ENCODE data around the gene EFHB. TPM values are rescaled to one million over a fixed set of nuclear protein-coding genes. Genes with fewer than 3 reads are reported as not detected.

The EFHB gene
- polyA plus RNA-seq (2012; ENCODE audit: insufficient read length, low read depth): not detected

GRCh38 chr3:19934098-19934566 is at the start of gene EFHB:
Gene EFHB (minus strand): TSS chr3:19934217. CDS start chr3:19934018, 199 bp downstream.
- TF ChIP-seq POLR2AphosphoS5 (IDR thresholded peaks at IDR 0.05; ENCODE audit: low read depth, low read length) (no peak), TAF1 (IDR thresholded peaks at IDR 0.05; ENCODE audit: borderline replicate concordance, insufficient read depth, low read length) (no peak), SIN3A (IDR thresholded peaks at IDR 0.05; ENCODE audit: borderline replicate concordance, insufficient read depth, low read length) (no peak), REST (IDR thresholded peaks at IDR 0.05; ENCODE audit: insufficient read depth in 1 of 2, low read depth in 2 of 2, low read length in 2 of 2) (no peak), FOXP2 (optimal IDR thresholded peaks at IDR 0.05; ENCODE audit: borderline replicate concordance, extremely low read depth, extremely low read length, insufficient read depth) (no peak)

- TF ChIP-seq REST (IDR thresholded peaks at IDR 0.05; ENCODE audit: insufficient read depth in 1 of 2, low read depth in 2 of 2, low read length in 2 of 2): no peak
- no peak for TF ChIP-seq FOXP2 (optimal IDR thresholded peaks at IDR 0.05; ENCODE audit: borderline replicate concordance, extremely low read depth, extremely low read length, insufficient read depth)
- TF ChIP-seq SIN3A (IDR thresholded peaks at IDR 0.05; ENCODE audit: borderline replicate concordance, insufficient read depth, low read length): no peak
- TF ChIP-seq POLR2AphosphoS5 (IDR thresholded peaks at IDR 0.05; ENCODE audit: low read depth, low read length): no peak
- no peak for TF ChIP-seq TAF1 (IDR thresholded peaks at IDR 0.05; ENCODE audit: borderline replicate concordance, insufficient read depth, low read length)
These were observed 38.0 kb upstream of the EFHB start for GRCh38 chr3:19972054-19972453.

GRCh38 chr3:19970327-19970726 is 36.3 kb upstream of the EFHB start:
- no peak for TF ChIP-seq REST (IDR thresholded peaks at IDR 0.05; ENCODE audit: insufficient read depth in 1 of 2, low read depth in 2 of 2, low read length in 2 of 2)
- no peak for TF ChIP-seq SIN3A (IDR thresholded peaks at IDR 0.05; ENCODE audit: borderline replicate concordance, insufficient read depth, low read length)
- no peak for TF ChIP-seq TAF1 (IDR thresholded peaks at IDR 0.05; ENCODE audit: borderline replicate concordance, insufficient read depth, low read length)
- no peak for TF ChIP-seq FOXP2 (optimal IDR thresholded peaks at IDR 0.05; ENCODE audit: borderline replicate concordance, extremely low read depth, extremely low read length, insufficient read depth)
- TF ChIP-seq POLR2AphosphoS5 (IDR thresholded peaks at IDR 0.05; ENCODE audit: low read depth, low read length): no peak

- TF ChIP-seq TAF1 (IDR thresholded peaks at IDR 0.05; ENCODE audit: borderline replicate concordance, insufficient read depth, low read length) (no peak), REST (IDR thresholded peaks at IDR 0.05; ENCODE audit: insufficient read depth in 1 of 2, low read depth in 2 of 2, low read length in 2 of 2) (no peak), POLR2AphosphoS5 (IDR thresholded peaks at IDR 0.05; ENCODE audit: low read depth, low read length) (no peak), SIN3A (IDR thresholded peaks at IDR 0.05; ENCODE audit: borderline replicate concordance, insufficient read depth, low read length) (no peak), FOXP2 (optimal IDR thresholded peaks at IDR 0.05; ENCODE audit: borderline replicate concordance, extremely low read depth, extremely low read length, insufficient read depth) (no peak)
These were observed 33.8 kb upstream of the EFHB start for GRCh38 chr3:19967812-19968211.

All from PFSK-1 (cell line).